Measurements from ENCODE around the gene C9orf153. TPM values are rescaled to one million over a fixed set of nuclear protein-coding genes. Genes with fewer than 3 reads are reported as not detected.

Gene C9orf153
- total and polyA plus RNA-seq, 2 of the 13 experiments (the other 11 are each of a cell fraction or from before 2014, with no cell fraction given), result 0.17 to 0.44 TPM

GRCh38 chr9:86282077-86282978, 22.9 kb upstream of the C9orf153 start, which contains the start of gene ISCA1 (continued):
- TF ChIP-seq, protein P1, sequence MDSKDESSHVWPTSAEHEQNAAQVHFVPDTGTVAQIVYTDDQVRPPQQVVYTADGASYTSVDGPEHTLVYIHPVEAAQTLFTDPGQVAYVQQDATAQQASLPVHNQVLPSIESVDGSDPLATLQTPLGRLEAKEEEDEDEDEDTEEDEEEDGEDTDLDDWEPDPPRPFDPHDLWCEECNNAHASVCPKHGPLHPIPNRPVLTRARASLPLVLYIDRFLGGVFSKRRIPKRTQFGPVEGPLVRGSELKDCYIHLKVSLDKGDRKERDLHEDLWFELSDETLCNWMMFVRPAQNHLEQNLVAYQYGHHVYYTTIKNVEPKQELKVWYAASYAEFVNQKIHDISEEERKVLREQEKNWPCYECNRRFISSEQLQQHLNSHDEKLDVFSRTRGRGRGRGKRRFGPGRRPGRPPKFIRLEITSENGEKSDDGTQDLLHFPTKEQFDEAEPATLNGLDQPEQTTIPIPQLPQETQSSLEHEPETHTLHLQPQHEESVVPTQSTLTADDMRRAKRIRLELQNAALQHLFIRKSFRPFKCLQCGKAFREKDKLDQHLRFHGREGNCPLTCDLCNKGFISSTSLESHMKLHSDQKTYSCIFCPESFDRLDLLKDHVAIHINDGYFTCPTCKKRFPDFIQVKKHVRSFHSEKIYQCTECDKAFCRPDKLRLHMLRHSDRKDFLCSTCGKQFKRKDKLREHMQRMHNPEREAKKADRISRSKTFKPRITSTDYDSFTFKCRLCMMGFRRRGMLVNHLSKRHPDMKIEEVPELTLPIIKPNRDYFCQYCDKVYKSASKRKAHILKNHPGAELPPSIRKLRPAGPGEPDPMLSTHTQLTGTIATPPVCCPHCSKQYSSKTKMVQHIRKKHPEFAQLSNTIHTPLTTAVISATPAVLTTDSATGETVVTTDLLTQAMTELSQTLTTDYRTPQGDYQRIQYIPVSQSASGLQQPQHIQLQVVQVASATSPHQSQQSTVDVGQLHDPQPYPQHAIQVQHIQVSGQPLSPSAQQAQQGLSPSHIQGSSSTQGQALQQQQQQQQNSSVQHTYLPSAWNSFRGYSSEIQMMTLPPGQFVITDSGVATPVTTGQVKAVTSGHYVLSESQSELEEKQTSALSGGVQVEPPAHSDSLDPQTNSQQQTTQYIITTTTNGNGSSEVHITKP (CRISPR knock-in tag; IDR thresholded peaks at IDR 0.05; ENCODE audit: low read depth), result no peak
- TF ChIP-seq, protein P2, sequence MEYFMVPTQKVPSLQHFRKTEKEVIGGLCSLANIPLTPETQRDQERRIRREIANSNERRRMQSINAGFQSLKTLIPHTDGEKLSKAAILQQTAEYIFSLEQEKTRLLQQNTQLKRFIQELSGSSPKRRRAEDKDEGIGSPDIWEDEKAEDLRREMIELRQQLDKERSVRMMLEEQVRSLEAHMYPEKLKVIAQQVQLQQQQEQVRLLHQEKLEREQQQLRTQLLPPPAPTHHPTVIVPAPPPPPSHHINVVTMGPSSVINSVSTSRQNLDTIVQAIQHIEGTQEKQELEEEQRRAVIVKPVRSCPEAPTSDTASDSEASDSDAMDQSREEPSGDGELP (IDR thresholded peaks at IDR 0.05; ENCODE audit: borderline replicate concordance, low read depth), result peak; percentile 85
- TF ChIP-seq ZNF570 (CRISPR knock-in tag; IDR thresholded peaks at IDR 0.05; ENCODE audit: borderline replicate concordance), result no peak
- peak; percentile 73; the same call in 1 of the 2 replicates for TF ChIP-seq BRD4 (CRISPR knock-in tag; IDR thresholded peaks at IDR 0.05)
- TF ChIP-seq ZNF180 (CRISPR knock-in tag; IDR thresholded peaks at IDR 0.05; ENCODE audit: borderline replicate concordance, low read depth), result no peak
- TF ChIP-seq HDAC6 (IDR thresholded peaks at IDR 0.05; ENCODE audit: low read depth, low read length), result no peak
- no peak; the same call in 1 of the 2 replicates for TF ChIP-seq CENPT (CRISPR knock-in tag; IDR thresholded peaks at IDR 0.05; ENCODE audit: low read depth)
- no peak for TF ChIP-seq MAFK (conservative IDR thresholded peaks at IDR 0.05 in 1 of 2, IDR thresholded peaks at IDR 0.05 in 1 of 2; ENCODE audit: low read length in 2 of 2)
- TF ChIP-seq PAWR (CRISPR knock-in tag; IDR thresholded peaks at IDR 0.05; ENCODE audit: borderline replicate concordance), result no peak
- peak; percentile 93 for TF ChIP-seq YEATS4 (CRISPR knock-in tag; IDR thresholded peaks at IDR 0.05; ENCODE audit: borderline replicate concordance)
- no peak for TF ChIP-seq ZFP36L2 (CRISPR knock-in tag; IDR thresholded peaks at IDR 0.05)
- peak; percentile 96 for TF ChIP-seq HDAC1 (CRISPR knock-in tag; IDR thresholded peaks at IDR 0.05)
- no peak for TF ChIP-seq HMG20A (CRISPR knock-in tag; IDR thresholded peaks at IDR 0.05; ENCODE audit: borderline replicate concordance)
- no peak for TF ChIP-seq TP53 (CRISPR knock-in tag; conservative IDR thresholded peaks at IDR 0.05)
- TF ChIP-seq ZBTB20 (CRISPR knock-in tag; IDR thresholded peaks at IDR 0.05; ENCODE audit: borderline replicate concordance, low read depth), result no peak; the same call in 1 of the 2 replicates
- TF ChIP-seq PLSCR1 (CRISPR knock-in tag; IDR thresholded peaks at IDR 0.05; ENCODE audit: borderline replicate concordance), result no peak
- TF ChIP-seq, protein P3, sequence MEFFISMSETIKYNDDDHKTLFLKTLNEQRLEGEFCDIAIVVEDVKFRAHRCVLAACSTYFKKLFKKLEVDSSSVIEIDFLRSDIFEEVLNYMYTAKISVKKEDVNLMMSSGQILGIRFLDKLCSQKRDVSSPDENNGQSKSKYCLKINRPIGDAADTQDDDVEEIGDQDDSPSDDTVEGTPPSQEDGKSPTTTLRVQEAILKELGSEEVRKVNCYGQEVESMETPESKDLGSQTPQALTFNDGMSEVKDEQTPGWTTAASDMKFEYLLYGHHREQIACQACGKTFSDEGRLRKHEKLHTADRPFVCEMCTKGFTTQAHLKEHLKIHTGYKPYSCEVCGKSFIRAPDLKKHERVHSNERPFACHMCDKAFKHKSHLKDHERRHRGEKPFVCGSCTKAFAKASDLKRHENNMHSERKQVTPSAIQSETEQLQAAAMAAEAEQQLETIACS (CRISPR knock-in tag; IDR thresholded peaks at IDR 0.05), result 0 out of 2 replicates have a peak, but pooled peaks have one; percentile 13
- TF ChIP-seq ATF1 (CRISPR knock-in tag; IDR thresholded peaks at IDR 0.05), result no peak
- 0 out of 2 replicates have a peak, but pooled peaks have one; percentile 23 for TF ChIP-seq KLF6 (CRISPR knock-in tag; IDR thresholded peaks at IDR 0.05)
- peak; percentile 91 for TF ChIP-seq CCDC6 (CRISPR knock-in tag; IDR thresholded peaks at IDR 0.05)
- peak; percentile 78; the same call in 1 of the 2 replicates for TF ChIP-seq ZNF432 (CRISPR knock-in tag; IDR thresholded peaks at IDR 0.05; ENCODE audit: borderline replicate concordance)
- no peak for TF ChIP-seq CHD4 (IDR thresholded peaks at IDR 0.05; ENCODE audit: borderline replicate concordance, low read length)
- 0 out of 2 replicates have a peak, but pooled peaks have one; percentile 66 for TF ChIP-seq ZNF20 (CRISPR knock-in tag; IDR thresholded peaks at IDR 0.05)
